HepG2 (cell line): Measurements from ENCODE around the gene NCOA4. TPM values are rescaled to one million over a fixed set of nuclear protein-coding genes. Genes with fewer than 3 reads are reported as not detected.
A peak's percentile ranks its signal among the peaks of the same experiment; 100 is the strongest.

Experiments used
- CENPT ChIP-seq: sonication (generic); formaldehyde crosslinking; IDR thresholded peaks from 2 replicates; pipeline ENCODE4 v1.8.0; 2022; ENCODE audit warnings: low read depth, mild to moderate bottlenecking, moderate library complexity, missing genetic modification reagents
- FOXC1 ChIP-seq: sonication (generic); formaldehyde crosslinking; IDR thresholded peaks from 2 replicates; pipeline ENCODE4 v1.8.0; 2022; ENCODE audit warnings: mild to moderate bottlenecking, missing genetic modification reagents, borderline replicate concordance
- HNRNPH1 ChIP-seq: fragments of 200-400 bp; formaldehyde crosslinking; optimal IDR thresholded peaks from 2 replicates; pipeline ENCODE3; 2017; ENCODE audit warnings: mild to moderate bottlenecking, low read depth, low read length
- IKZF1 ChIP-seq: fragments of 450-650 bp; IDR thresholded peaks from 2 replicates; pipeline ENCODE4 v1.7.1; 2016
- MTA3 ChIP-seq: sonication (generic); formaldehyde crosslinking; IDR thresholded peaks from 2 replicates; pipeline ENCODE4 v1.4.0; 2020; ENCODE audit warnings: missing genetic modification reagents
- PRDM15 ChIP-seq: sonication (generic); formaldehyde crosslinking; IDR thresholded peaks from 2 replicates; pipeline ENCODE4 v1.4.0; 2020; ENCODE audit warnings: missing genetic modification reagents
- SALL1 ChIP-seq: sonication (generic); formaldehyde crosslinking; IDR thresholded peaks from 2 replicates; pipeline ENCODE4 v1.8.0; 2022; ENCODE audit warnings: mild to moderate bottlenecking, missing genetic modification reagents
- TBL1XR1 ChIP-seq: fragments of 150-350 bp; IDR thresholded peaks from 2 replicates; pipeline ENCODE4 v1.6.1; 2014; ENCODE audit warnings: borderline replicate concordance, low read length; ENCODE audit not compliant: partially characterized antibody
- TFE3 ChIP-seq: IDR thresholded peaks from 2 replicates; pipeline ENCODE4 v1.6.1; 2016
- ZBTB25 ChIP-seq: IDR thresholded peaks from 2 replicates; pipeline ENCODE4 v1.6.1; 2018; ENCODE audit warnings: missing genetic modification reagents
- ZNF224 ChIP-seq: sonication (generic); formaldehyde crosslinking; IDR thresholded peaks from 2 replicates; pipeline ENCODE4 v1.5.0; 2020; ENCODE audit warnings: mild to moderate bottlenecking, missing genetic modification reagents
- ZNF503 ChIP-seq: sonication (generic); formaldehyde crosslinking; IDR thresholded peaks from 2 replicates; pipeline ENCODE4 v1.4.0; 2020; ENCODE audit warnings: missing genetic modification reagents
- ZNF562 ChIP-seq: sonication (generic); formaldehyde crosslinking; IDR thresholded peaks from 2 replicates; pipeline ENCODE4 v1.8.0; 2022; ENCODE audit warnings: missing genetic modification reagents, borderline replicate concordance
- ZNF670 ChIP-seq: sonication (generic); formaldehyde crosslinking; IDR thresholded peaks from 2 replicates; pipeline ENCODE4 v1.8.0; 2022; ENCODE audit warnings: mild to moderate bottlenecking, missing genetic modification reagents, borderline replicate concordance
- ZNF674 ChIP-seq: sonication (generic); formaldehyde crosslinking; IDR thresholded peaks from 2 replicates; pipeline ENCODE4 v1.5.0; 2020; ENCODE audit warnings: low read depth, mild to moderate bottlenecking, missing genetic modification reagents
- polyA plus RNA-seq, 8 experiments: library from polyadenylated mRNA; depleted of rRNA in 3 of 8; stranded (reverse) in 7 of 8; unstranded in 1 of 8; fragments of >200 nt; fragmentation: Illumina TruSeq in 4 of 8; extraction: Trizol in 4 of 8; gene quantifications; 2 replicates each; pipeline versions ENCODE4 v1.2.1 to v1.2.3, GENCODE V29; 2011 to 2016; ENCODE audit warnings: low read depth in 4 of 8, missing spikeins in 1 of 8, mixed read lengths in 1 of 8; ENCODE audit not compliant: insufficient read depth in 1 of 8
- total RNA-seq, 5 experiments: library from RNA; depleted of rRNA; stranded (reverse); fragments of >200 nt; fragmentation: Illumina TruSeq; extraction: Trizol; gene quantifications; 2 replicates each; pipeline ENCODE4 v1.2.3, GENCODE V29; 2016; ENCODE audit warnings: low read depth in 1 of 5
- TF ChIP-seq, protein P1 (sequence below): sonication (generic); formaldehyde crosslinking; IDR thresholded peaks from 2 replicates; pipeline ENCODE4 v1.5.0; 2020; ENCODE audit warnings: missing genetic modification reagents
- TF ChIP-seq, protein P2 (sequence below): conservative IDR thresholded peaks from 2 replicates; pipeline ENCODE4 v1.6.1; 2018; ENCODE audit warnings: missing genetic modification reagents

NCOA4 gene
- total and polyA plus RNA-seq, 2 of the 13 experiments (the other 11 are each of a cell fraction or from before 2014, with no cell fraction given) = 306 to 400 TPM

DNA sequence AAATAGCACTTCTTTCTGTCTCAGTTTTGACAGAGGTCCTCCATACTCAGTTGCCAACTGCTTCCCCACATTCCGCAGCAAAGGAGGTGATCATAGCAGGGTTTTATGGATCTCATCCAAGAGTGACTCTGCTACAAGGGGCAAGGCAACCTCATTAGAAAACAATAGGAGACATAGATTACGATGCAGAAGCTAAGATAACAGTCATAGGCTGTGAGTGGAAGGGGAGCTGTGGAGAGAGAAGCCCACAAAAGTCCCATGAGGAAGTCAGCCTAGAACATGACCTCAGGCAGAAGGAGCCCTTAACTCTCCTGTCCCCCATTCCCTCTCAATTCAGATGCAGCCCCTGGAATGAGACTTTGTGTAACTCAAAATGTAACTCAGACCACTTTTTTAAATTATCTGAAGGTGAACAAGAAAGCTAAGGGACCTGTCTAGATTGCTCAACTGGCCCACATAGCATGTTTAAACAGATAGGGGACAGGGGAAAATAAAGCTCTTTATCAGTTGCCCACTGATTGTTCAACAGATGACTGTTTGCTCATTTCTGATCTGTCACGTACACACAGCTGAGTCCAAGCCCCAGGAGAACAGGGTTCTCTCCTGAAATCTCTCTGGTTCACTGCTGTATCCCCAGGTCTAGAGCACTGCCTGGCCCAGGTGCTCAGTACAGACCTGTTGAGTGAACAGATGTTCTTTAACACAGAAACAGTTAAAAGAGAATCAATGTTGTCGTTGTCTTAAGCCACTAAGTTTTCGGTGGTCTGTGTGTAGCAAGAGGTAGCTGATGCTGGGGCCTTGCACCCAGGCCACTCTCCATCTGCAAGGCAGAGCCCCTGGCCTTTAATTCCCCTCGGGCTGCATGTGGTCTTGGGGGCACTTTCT lies 1.5 kb upstream of the NCOA4 start (continued):
- TF ChIP-seq TFE3 (peak; percentile 77; the same call in 1 of the 2 replicates), ZBTB25 (CRISPR knock-in tag) (peak; percentile 79; the same call in 1 of the 2 replicates), MTA3 (CRISPR knock-in tag) (no peak), ZNF224 (CRISPR knock-in tag) (0 out of 2 replicates have a peak, but pooled peaks have one; percentile 39), ZNF562 (CRISPR knock-in tag) (no peak), TBL1XR1 (no peak), ZNF670 (CRISPR knock-in tag) (no peak; the same call in 1 of the 2 replicates), CENPT (CRISPR knock-in tag) (no peak), ZNF503 (CRISPR knock-in tag) (peak; percentile 95), SALL1 (CRISPR knock-in tag) (peak; percentile 83), HNRNPH1 (no peak), FOXC1 (CRISPR knock-in tag) (0 out of 2 replicates have a peak, but pooled peaks have one; percentile 8), PRDM15 (no peak), IKZF1 (no peak), ZNF674 (no peak)
- TF ChIP-seq, protein P1, sequence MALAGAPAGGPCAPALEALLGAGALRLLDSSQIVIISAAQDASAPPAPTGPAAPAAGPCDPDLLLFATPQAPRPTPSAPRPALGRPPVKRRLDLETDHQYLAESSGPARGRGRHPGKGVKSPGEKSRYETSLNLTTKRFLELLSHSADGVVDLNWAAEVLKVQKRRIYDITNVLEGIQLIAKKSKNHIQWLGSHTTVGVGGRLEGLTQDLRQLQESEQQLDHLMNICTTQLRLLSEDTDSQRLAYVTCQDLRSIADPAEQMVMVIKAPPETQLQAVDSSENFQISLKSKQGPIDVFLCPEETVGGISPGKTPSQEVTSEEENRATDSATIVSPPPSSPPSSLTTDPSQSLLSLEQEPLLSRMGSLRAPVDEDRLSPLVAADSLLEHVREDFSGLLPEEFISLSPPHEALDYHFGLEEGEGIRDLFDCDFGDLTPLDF (CRISPR knock-in tag) = no peak
- TF ChIP-seq, protein P2, sequence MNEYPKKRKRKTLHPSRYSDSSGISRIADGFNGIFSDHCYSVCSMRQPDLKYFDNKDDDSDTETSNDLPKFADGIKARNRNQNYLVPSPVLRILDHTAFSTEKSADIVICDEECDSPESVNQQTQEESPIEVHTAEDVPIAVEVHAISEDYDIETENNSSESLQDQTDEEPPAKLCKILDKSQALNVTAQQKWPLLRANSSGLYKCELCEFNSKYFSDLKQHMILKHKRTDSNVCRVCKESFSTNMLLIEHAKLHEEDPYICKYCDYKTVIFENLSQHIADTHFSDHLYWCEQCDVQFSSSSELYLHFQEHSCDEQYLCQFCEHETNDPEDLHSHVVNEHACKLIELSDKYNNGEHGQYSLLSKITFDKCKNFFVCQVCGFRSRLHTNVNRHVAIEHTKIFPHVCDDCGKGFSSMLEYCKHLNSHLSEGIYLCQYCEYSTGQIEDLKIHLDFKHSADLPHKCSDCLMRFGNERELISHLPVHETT (CRISPR knock-in tag) = no peak
